Measurements from ENCODE around the gene CENPS. TPM values are rescaled to one million over a fixed set of nuclear protein-coding genes. Genes with fewer than 3 reads are reported as not detected.
"Not testable (repeated sequence)": the region's sequence is repeated elsewhere in the genome, so short reads cannot be mapped to it uniquely, and the experiment has no call there.

CENPS gene
- total and polyA plus RNA-seq, 2 donors (not counting 1 experiment from before 2014, with no cell fraction given) = 10.2 to 11.9 TPM

DNA sequence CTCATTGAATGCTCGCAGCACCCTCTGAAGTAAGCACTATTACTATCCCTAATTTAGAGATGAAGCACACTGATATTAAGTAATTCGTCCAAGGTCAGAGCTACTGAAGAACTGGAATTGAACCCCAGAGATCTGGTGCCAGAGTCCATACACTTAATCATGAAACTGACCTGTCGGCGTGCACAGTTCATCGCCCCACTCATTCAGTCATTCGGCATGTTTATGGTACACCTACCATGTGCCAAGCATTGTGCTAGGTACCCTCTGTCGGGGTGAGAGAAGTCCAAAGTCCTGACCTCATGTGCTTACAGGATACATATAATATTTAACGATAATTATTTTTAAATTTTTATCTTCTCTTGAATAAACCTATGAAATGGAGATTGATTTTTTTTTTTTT, 5.6 kb upstream of the CENPS start:
- Histone ChIP-seq H3K4me2 (ENCODE audit: extremely low read depth, insufficient read depth, low read length) (no peak overlapping the region), H3K79me2 (ENCODE audit: control insufficient read depth, insufficient read depth, low read length) (no peaks in the 10 kb centered on the region), H3K4me1 (ENCODE audit: control insufficient read depth, extremely low read depth, insufficient read depth, low read length) (no peaks in the 10 kb centered on the region), H3K36me3 (ENCODE audit: control insufficient read depth, insufficient read depth, low read length) (peaks cover 2% of the 10 kb centered on the region), H3K27me3 (ENCODE audit: control insufficient read depth, insufficient read depth, low read length) (no peaks in the 10 kb centered on the region), H3K4me3 (replicated peaks in 1 of 4; ENCODE audit: control extremely low read depth in 1 of 4, insufficient read depth in 1 of 4, low read depth in 3 of 4, low read length in 4 of 4) (no peak overlapping the region), H3K9ac (ENCODE audit: insufficient read depth, low read length) (no peak overlapping the region), H3K9me3 (ENCODE audit: control insufficient read depth, insufficient read depth, low read depth, low read length) (no peaks in the 10 kb centered on the region), H4K20me1 (ENCODE audit: control insufficient read depth, extremely low read depth, insufficient read depth, low read length) (no peaks in the 10 kb centered on the region), H3K27ac (ENCODE audit: insufficient read depth, low read length) (no peak overlapping the region), H2AFZ (ENCODE audit: low read length) (no peak overlapping the region)
- DNase-seq (ENCODE audit: low read depth in 2 of 2) = no peak
- TF ChIP-seq EZH2 (IDR thresholded peaks at IDR 0.05; ENCODE audit: low read length, missing control alignments) = no peak
- TF ChIP-seq, protein P1, sequence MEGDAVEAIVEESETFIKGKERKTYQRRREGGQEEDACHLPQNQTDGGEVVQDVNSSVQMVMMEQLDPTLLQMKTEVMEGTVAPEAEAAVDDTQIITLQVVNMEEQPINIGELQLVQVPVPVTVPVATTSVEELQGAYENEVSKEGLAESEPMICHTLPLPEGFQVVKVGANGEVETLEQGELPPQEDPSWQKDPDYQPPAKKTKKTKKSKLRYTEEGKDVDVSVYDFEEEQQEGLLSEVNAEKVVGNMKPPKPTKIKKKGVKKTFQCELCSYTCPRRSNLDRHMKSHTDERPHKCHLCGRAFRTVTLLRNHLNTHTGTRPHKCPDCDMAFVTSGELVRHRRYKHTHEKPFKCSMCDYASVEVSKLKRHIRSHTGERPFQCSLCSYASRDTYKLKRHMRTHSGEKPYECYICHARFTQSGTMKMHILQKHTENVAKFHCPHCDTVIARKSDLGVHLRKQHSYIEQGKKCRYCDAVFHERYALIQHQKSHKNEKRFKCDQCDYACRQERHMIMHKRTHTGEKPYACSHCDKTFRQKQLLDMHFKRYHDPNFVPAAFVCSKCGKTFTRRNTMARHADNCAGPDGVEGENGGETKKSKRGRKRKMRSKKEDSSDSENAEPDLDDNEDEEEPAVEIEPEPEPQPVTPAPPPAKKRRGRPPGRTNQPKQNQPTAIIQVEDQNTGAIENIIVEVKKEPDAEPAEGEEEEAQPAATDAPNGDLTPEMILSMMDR (conservative IDR thresholded peaks at IDR 0.05 in 1 of 2, IDR thresholded peaks at IDR 0.05 in 1 of 2; ENCODE audit: low read depth in 1 of 2, low read length in 2 of 2) = no peak

DNA sequence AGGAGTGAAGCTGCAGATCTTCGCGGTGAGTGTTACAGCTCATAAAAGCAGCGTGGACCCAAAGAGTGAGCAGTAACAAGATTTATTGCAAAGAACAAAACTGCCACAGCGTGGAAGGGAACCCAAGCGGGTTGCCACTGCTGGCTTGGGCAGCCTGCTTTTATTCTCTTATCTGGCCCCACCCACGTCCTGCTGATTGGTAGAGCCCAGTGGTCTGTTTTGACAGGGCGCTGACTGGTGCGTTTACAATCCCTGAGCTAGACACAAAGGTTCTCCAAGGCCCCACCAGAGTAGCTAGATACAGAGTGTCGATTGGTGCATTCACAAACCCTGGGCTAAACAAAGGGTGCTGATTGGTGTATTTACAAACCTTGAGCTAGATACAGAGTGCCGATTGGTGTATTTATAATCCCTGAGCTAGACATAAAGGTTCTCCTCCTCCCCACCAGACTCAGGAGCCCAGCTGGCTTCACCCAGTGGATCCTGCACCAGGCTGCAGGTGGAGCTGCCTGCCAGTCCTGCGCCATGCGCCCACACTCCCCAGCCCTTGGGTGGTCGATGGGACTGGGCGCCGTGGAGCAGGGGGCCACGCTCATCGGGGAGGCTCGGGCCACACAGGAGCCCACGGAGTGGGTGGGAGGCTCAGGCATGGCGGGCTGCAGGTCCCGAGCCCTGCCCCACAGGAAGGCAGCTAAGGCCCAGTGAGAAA, 4.3 kb upstream of the CENPS start:
- H3K27ac ChIP-seq (ENCODE audit: insufficient read depth, low read length); H2AFZ ChIP-seq (ENCODE audit: low read length); DNase-seq (ENCODE audit: low read depth in 2 of 2); H3K9me3 ChIP-seq (ENCODE audit: control insufficient read depth, insufficient read depth, low read depth, low read length); H3K9ac ChIP-seq (ENCODE audit: insufficient read depth, low read length); H3K27me3 ChIP-seq (ENCODE audit: control insufficient read depth, insufficient read depth, low read length); H4K20me1 ChIP-seq (ENCODE audit: control insufficient read depth, extremely low read depth, insufficient read depth, low read length); H3K79me2 ChIP-seq (ENCODE audit: control insufficient read depth, insufficient read depth, low read length); H3K4me3 ChIP-seq (replicated peaks in 1 of 4; ENCODE audit: control extremely low read depth in 1 of 4, insufficient read depth in 1 of 4, low read depth in 3 of 4, low read length in 4 of 4); H3K36me3 ChIP-seq (ENCODE audit: control insufficient read depth, insufficient read depth, low read length); H3K4me2 ChIP-seq (ENCODE audit: extremely low read depth, insufficient read depth, low read length); H3K4me1 ChIP-seq (ENCODE audit: control insufficient read depth, extremely low read depth, insufficient read depth, low read length): not testable (repeated sequence)

DNA sequence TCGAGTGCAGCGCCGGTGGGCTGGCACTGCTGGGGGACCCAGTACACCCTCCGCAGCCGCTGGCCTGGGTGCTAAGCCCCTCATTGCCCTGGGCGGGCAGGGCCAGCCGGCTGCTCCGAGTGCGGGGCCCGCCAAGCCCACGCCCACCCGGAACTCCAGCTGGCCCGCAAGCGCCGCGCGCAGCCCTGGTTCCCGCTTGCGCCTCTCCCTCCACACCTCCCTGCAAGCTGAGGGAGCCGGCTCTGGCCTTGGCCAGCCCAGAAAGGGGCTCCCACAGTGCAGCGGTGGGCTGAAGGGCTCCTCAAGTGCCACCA, 3.7 kb upstream of the CENPS start:
- H3K27ac ChIP-seq (ENCODE audit: insufficient read depth, low read length); H2AFZ ChIP-seq (ENCODE audit: low read length): not testable (repeated sequence)

DNA sequence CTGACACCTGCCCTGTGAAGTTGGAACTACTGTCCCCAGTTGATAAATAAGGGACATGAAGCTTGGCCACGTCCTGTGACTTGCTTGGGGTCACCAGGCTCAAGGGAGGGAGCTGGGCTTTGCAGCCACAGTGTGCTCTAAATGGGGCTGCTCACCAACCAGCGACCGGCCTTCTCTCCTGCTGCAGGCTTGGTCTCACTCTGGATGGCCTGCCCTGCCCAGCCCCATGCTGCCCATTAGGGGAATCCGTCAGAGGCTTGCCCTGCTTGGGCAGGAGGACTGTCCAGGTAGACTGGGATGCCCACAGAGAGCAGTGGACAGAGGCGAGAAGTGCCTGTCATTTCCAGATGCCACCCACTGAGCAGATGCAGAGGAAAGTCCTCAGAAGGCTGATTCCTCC, 1.2 kb upstream of the CENPS start:
- DNase-seq (ENCODE audit: low read depth in 2 of 2) = no peak
- Histone ChIP-seq H3K9me3 (ENCODE audit: control insufficient read depth, insufficient read depth, low read depth, low read length) (no peaks in the 10 kb centered on the region), H3K27ac (ENCODE audit: insufficient read depth, low read length) (no peak overlapping the region), H3K4me2 (ENCODE audit: extremely low read depth, insufficient read depth, low read length) (no peak overlapping the region), H3K27me3 (ENCODE audit: control insufficient read depth, insufficient read depth, low read length) (no peaks in the 10 kb centered on the region), H2AFZ (ENCODE audit: low read length) (no peak overlapping the region), H4K20me1 (ENCODE audit: control insufficient read depth, extremely low read depth, insufficient read depth, low read length) (no peaks in the 10 kb centered on the region), H3K4me1 (ENCODE audit: control insufficient read depth, extremely low read depth, insufficient read depth, low read length) (peaks cover 2% of the 10 kb centered on the region), H3K9ac (ENCODE audit: insufficient read depth, low read length) (no peak overlapping the region), H3K79me2 (ENCODE audit: control insufficient read depth, insufficient read depth, low read length) (peaks cover 2% of the 10 kb centered on the region), H3K36me3 (ENCODE audit: control insufficient read depth, insufficient read depth, low read length) (no peaks in the 10 kb centered on the region), H3K4me3 (replicated peaks in 1 of 4; ENCODE audit: control extremely low read depth in 1 of 4, insufficient read depth in 1 of 4, low read depth in 3 of 4, low read length in 4 of 4) (no peak overlapping the region)
- no peak for TF ChIP-seq EZH2 (IDR thresholded peaks at IDR 0.05; ENCODE audit: low read length, missing control alignments)
- TF ChIP-seq, protein P1 (conservative IDR thresholded peaks at IDR 0.05 in 1 of 2, IDR thresholded peaks at IDR 0.05 in 1 of 2; ENCODE audit: low read depth in 1 of 2, low read length in 2 of 2) = no peak

More for the DNA sequence above, 3.7 kb upstream of the CENPS start:
- H3K9ac ChIP-seq (ENCODE audit: insufficient read depth, low read length); H4K20me1 ChIP-seq (ENCODE audit: control insufficient read depth, extremely low read depth, insufficient read depth, low read length); H3K4me1 ChIP-seq (ENCODE audit: control insufficient read depth, extremely low read depth, insufficient read depth, low read length); DNase-seq (ENCODE audit: low read depth in 2 of 2); H3K4me2 ChIP-seq (ENCODE audit: extremely low read depth, insufficient read depth, low read length); H3K36me3 ChIP-seq (ENCODE audit: control insufficient read depth, insufficient read depth, low read length); H3K4me3 ChIP-seq (replicated peaks in 1 of 4; ENCODE audit: control extremely low read depth in 1 of 4, insufficient read depth in 1 of 4, low read depth in 3 of 4, low read length in 4 of 4); H3K27me3 ChIP-seq (ENCODE audit: control insufficient read depth, insufficient read depth, low read length); H3K79me2 ChIP-seq (ENCODE audit: control insufficient read depth, insufficient read depth, low read length); H3K9me3 ChIP-seq (ENCODE audit: control insufficient read depth, insufficient read depth, low read depth, low read length): not testable (repeated sequence)
